ENCODE results near the gene ZNF490.
"Not testable (repeated sequence)": the region's sequence is repeated elsewhere in the genome, so short reads cannot be mapped to it uniquely, and the experiment has no call there.

Gene ZNF490

GRCh38 chr19:12610540-12611360 lies at the start of gene ZNF490, which contains the start of gene ZNF791:
ZNF490 (minus strand) TSS chr19:12610813; CDS start chr19:12610680, 133 bp downstream.
ZNF791 (plus strand) TSS chr19:12610920; CDS start chr19:12611080, 160 bp downstream.
- in situ Hi-C loops (cut with MboI; ENCODE audit: low sequenced_read_pairs): no loop called here

GRCh38 chr19:12657966-12658365 lies 47.4 kb upstream of the ZNF490 start:
- in situ Hi-C loops (cut with MboI; ENCODE audit: low sequenced_read_pairs): loop anchor here (25.0 kb wide), 1 partner anchor 1071 kb away; the partner anchor contains the start of genes ACP5 and ZNF627

GRCh38 chr19:12656899-12657571 lies 46.4 kb upstream of the ZNF490 start:
- in situ Hi-C loops (cut with MboI; ENCODE audit: low sequenced_read_pairs): loop anchor here (25.0 kb wide), 1 partner anchor 1070 kb away; the partner anchor contains the start of genes ACP5 and ZNF627

DNA sequence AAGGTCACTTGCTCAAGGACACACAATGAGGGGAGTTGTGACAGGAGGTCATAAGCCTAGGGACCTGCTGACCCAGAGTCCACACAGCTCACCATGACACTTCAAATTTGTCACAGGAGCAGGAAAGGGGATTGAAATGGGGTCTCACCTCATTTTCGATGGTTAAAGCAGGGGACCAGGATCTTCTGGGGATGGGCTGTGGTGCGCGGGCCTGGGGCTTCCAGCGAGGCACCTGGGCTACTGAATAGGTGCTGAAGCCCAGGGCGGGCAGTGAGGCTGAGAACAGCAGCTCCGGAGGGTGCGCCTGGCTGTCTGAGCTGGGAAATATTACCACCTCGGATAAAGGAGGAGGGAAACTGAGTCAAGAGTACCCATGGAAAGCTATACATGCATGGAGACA lies 44.9 kb upstream of the ZNF490 start:
- in situ Hi-C loops (cut with MboI; ENCODE audit: low sequenced_read_pairs): loop anchor here (25.0 kb wide), 1 partner anchor 1068 kb away; the partner anchor contains the start of genes ACP5 and ZNF627

DNA sequence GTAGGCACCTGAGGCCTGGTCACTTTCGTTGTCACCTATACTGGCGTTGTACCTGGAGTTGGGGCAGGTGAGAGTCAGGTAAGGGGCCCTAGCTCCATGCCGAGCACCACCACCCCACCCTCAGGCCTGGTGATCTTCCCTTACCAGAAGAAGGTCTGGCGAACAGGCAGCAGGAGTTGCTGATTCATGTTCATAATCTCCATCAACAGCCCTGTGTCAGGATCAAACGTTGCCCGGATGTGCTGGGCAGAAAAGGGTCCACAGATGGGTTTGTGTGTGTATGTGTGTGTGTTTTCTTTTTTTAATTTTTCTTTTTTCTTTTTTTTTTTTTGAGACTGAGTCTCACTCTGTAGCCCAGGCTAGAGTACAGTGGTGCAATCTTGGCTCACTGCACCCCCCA lies 41.6 kb upstream of the ZNF490 start:
- in situ Hi-C loops (cut with MboI; ENCODE audit: low sequenced_read_pairs): loop anchor here (25.0 kb wide), 1 partner anchor 1065 kb away; the partner anchor contains the start of genes ACP5 and ZNF627

GRCh38 chr19:12649941-12650340 lies 39.3 kb upstream of the ZNF490 start:
- in situ Hi-C loops (cut with MboI; ENCODE audit: low sequenced_read_pairs): loop anchor here (25.0 kb wide), 1 partner anchor 1063 kb away; the partner anchor contains the start of genes ACP5 and ZNF627

- in situ Hi-C loops (cut with MboI; ENCODE audit: low sequenced_read_pairs): no loop called here
Observed at GRCh38 chr19:12648088-12648487, 37.5 kb upstream of the ZNF490 start.

- in situ Hi-C loops (cut with MboI; ENCODE audit: low sequenced_read_pairs): no loop called here
Observed at GRCh38 chr19:12647490-12648071, 37.0 kb upstream of the ZNF490 start.

- in situ Hi-C loops (cut with MboI; ENCODE audit: low sequenced_read_pairs): no loop called here
Observed at GRCh38 chr19:12647047-12647446, 36.4 kb upstream of the ZNF490 start.

- in situ Hi-C loops (cut with MboI; ENCODE audit: low sequenced_read_pairs): no loop called here
Observed at GRCh38 chr19:12646551-12646950, 35.9 kb upstream of the ZNF490 start.

GRCh38 chr19:12643716-12644115 lies 33.1 kb upstream of the ZNF490 start:
- in situ Hi-C loops (cut with MboI; ENCODE audit: low sequenced_read_pairs): not testable (repeated sequence)

DNA sequence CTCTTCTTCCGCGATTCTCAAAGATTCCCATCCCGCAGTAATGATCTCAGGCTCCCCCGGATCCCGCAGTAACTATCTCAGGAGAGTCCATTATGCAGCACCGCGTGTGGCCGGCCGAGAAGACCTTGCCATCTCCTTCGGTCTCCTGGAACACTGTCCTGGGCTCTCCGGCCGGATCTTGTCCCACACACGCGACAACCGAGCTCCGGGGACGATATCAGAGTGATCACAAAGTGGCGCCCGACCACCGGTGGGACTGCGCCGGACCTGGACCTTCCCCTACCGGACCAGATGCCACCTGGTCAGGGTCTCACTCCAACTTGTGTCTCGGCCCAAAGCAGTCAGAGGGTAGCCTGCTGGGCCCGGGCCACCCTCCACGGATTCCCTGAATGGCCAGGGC lies 31.9 kb upstream of the ZNF490 start:
- in situ Hi-C loops (cut with MboI; ENCODE audit: low sequenced_read_pairs): no loop called here

- in situ Hi-C loops (cut with MboI; ENCODE audit: low sequenced_read_pairs): no loop called here
Observed at GRCh38 chr19:12641456-12641855, 30.8 kb upstream of the ZNF490 start.

DNA sequence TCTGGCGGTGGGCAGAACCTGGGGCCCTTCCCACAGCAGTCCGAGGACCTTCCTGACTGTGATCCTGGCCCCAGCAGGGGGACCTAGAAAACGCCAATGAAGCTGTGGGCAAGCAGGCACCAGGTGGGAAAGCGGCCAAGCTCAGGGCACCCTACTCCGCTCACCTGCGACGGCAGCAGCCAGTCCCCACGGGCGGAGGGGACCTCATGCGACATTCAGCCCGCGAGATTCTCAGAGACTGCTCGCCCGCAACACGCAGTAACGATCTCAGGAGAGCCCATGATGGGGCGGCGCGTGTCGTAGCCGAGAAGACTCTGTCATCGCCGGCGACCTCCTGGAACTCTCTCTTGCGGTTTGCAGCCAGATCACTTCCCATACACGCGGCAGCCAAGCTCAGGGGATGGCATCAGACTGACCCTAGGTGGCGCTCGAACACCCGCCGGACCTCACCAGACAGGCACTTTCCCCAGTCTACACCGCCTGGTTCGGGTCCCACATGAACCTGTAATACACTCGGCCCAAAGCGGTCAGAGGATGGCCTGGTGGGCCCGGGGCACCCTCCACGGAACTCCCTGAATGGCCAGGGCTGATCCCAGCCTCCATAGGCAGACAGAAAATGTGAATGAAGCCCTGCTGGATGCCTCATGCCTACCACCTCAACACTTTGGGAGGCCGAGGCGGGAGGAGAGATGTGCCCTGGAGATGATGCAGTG lies 29.4 kb upstream of the ZNF490 start:
- in situ Hi-C loops (cut with MboI; ENCODE audit: low sequenced_read_pairs): no loop called here

GRCh38 chr19:12638611-12639182 lies 28.1 kb upstream of the ZNF490 start:
- in situ Hi-C loops (cut with MboI; ENCODE audit: low sequenced_read_pairs): no loop called here

DNA sequence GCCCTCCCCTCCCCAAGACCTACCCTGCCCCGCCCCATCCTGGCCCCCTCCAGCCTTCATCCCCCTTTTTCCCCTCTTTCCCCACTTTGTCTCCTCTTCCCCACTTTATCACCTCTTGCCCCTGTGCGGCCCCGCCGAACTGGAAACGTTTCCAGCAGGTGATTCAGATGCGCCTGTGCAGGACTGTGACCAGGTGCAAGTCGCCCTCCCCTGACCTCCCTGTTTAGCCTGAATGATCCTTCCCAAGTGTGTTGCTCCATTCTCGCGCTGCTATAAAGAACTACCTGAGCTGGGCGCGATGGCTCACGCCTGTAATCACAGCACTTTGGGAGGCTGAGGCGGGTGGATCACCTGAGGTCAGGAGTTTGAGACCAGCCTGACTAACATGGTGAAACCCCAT lies 26.0 kb upstream of the ZNF490 start:
- in situ Hi-C loops (cut with MboI; ENCODE audit: low sequenced_read_pairs): no loop called here

DNA sequence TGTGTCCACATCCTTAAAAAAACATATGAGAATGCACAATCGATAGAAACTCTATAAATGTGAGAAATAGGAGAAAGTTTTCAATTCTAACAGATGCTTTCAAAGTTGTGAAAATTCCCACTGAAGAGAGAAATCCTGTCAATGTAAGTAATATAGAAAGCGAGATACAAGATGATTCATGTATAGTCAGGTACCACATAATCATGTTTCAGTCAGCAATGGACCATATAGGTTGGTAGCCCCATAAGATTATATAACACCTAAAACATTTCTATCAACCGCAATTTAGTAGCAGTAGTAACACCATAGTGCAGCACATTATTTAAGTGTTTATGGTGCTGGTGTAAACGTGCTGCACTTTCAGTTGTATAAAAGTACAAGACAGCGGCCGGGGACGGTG lies 18.6 kb upstream of the ZNF490 start:
- in situ Hi-C loops (cut with MboI; ENCODE audit: low sequenced_read_pairs): no loop called here

- in situ Hi-C loops (cut with MboI; ENCODE audit: low sequenced_read_pairs): no loop called here
Observed at GRCh38 chr19:12628040-12629022, 17.7 kb upstream of the ZNF490 start.

DNA sequence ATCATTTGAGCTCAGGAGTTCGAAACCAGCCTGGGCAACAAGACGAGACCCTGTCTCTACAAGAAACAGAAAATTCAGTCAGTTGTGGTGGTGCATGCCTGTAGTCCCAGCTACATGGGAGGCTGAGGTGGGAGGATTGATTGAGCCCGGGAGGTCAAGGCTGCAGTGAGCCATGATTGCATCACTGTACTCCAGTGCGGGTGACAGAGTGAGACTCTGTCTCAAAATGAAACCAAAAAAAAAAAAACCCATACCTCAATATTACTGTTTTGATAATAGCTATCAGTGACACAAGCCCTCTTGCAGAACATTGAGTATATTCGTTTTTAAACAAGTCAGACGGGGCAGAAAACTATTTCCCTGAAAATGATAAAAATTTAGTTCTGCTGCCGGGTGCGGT lies 16.3 kb upstream of the ZNF490 start:
- in situ Hi-C loops (cut with MboI; ENCODE audit: low sequenced_read_pairs): no loop called here
